Bronchial epithelial cell (primary cell): ENCODE measurements around the gene MAPKBP1. TPM values are rescaled to one million over a fixed set of nuclear protein-coding genes. Genes with fewer than 3 reads are reported as not detected.
A peak's percentile ranks its signal among the peaks of the same experiment; 100 is the strongest.

Experiments
- DNase-seq: peaks from one replicate; pipeline ENCODE4 v3.0.0-alpha.2; 2010; ENCODE audit warnings: low read depth
- FAIRE-seq: peaks from 2 replicates; lab custom pipeline; 2011; peaks lifted over from hg19 to GRCh38; lab: Jason Lieb, UNC
- H3K27me3 ChIP-seq: 2 replicates; pipeline ENCODE4 v1.5.1; 2011; ENCODE audit warnings: low read length; ENCODE audit not compliant: control insufficient read depth, insufficient read depth
- H3K36me3 ChIP-seq: 2 replicates; pipeline ENCODE4 v1.5.1; 2011; ENCODE audit warnings: low read length; ENCODE audit not compliant: control insufficient read depth, insufficient read depth
- H3K4me3 ChIP-seq: 2 replicates; pipeline ENCODE4 v1.5.1; 2011; ENCODE audit warnings: mild to moderate bottlenecking, low read depth, low read length, control low read depth
- total RNA-seq: library from RNA; depleted of rRNA; stranded (reverse); fragments of >200 nt; gene quantifications from 2 replicates; pipeline ENCODE4 v1.2.1, GENCODE V29; 2014
- TF ChIP-seq, protein P1 (sequence below): IDR thresholded peaks from 2 replicates; pipeline ENCODE4 v1.5.1; 2011; ENCODE audit warnings: mild to moderate bottlenecking, moderate library complexity, low read length, control low read depth, inconsistent platforms; ENCODE audit not compliant: insufficient read depth, severe bottlenecking

The MAPKBP1 gene
- total RNA-seq, 1 donor from 2014 or later: 12.9 TPM

DNA sequence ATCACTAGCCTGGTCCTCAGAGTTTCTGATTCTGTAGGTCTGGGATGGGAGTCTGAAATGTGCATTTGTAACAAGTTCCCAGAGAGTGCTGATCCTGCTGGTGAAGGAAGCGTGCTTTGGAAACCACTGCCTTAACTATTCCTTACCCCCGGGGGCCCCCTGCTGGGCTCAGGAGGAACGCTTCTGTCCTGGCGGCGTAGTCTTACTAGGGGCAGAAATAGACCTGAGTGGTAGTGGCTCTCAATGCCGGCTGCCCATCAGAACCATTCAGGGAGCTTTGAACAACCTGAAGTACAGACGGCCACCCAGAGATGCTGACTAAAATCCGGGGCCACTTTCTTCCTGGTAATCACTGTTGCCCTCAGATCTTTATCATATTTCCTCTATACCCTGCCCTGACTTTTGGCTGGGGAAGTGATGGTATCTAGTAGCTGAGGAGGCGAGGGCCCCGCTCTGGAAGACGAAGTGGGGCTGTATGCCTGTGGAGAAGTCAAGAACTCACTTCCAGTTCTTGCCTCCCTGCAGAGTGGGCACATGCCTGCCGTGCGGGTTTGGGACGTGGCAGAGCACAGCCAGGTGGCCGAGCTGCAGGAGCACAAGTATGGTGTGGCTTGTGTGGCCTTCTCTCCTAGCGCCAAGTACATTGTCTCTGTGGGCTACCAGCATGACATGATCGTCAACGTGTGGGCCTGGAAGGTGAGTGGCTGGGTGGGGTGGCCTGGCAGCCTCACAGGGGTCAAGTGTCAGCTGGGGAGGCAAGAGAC is 37.3 kb downstream of the MAPKBP1 start:
- FAIRE-seq (peak; percentile 93), DNase-seq (peak; percentile 66)
- Histone ChIP-seq H3K27me3 (no peaks in the 10 kb centered on the region), H3K36me3 (peaks cover 39% of the 10 kb centered on the region), H3K4me3 (no peak overlapping the region)
- TF ChIP-seq, protein P1, sequence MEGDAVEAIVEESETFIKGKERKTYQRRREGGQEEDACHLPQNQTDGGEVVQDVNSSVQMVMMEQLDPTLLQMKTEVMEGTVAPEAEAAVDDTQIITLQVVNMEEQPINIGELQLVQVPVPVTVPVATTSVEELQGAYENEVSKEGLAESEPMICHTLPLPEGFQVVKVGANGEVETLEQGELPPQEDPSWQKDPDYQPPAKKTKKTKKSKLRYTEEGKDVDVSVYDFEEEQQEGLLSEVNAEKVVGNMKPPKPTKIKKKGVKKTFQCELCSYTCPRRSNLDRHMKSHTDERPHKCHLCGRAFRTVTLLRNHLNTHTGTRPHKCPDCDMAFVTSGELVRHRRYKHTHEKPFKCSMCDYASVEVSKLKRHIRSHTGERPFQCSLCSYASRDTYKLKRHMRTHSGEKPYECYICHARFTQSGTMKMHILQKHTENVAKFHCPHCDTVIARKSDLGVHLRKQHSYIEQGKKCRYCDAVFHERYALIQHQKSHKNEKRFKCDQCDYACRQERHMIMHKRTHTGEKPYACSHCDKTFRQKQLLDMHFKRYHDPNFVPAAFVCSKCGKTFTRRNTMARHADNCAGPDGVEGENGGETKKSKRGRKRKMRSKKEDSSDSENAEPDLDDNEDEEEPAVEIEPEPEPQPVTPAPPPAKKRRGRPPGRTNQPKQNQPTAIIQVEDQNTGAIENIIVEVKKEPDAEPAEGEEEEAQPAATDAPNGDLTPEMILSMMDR: peak; percentile 91

DNA sequence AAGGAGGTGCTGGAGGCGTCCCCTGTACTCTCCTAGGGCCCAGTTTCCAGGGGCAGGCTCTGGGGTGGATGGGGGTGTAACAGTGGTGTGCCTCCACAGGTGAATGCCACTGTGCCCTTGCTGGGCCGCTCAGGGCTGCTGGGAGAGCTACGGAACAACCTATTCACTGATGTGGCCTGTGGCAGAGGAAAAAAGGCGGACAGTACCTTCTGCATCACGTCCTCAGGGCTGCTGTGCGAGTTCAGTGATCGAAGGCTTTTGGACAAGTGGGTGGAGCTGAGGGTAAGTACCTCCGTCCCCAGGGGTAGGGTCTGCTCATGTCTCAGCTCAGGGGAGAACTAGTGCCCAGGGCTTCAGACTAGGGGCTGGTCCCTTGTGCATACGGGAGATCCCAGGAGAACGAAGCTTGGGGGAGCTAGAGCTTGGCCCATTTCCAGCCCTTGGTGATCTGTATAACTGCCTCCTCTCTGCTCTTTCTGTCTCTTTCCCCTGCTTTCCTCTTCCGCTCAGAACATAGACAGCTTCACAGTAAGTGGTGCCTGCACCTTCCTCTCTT is 38.6 kb downstream of the MAPKBP1 start:
- FAIRE-seq: no peak
- peaks cover 49% of the 10 kb centered on the region for H3K36me3 ChIP-seq
- H3K4me3 ChIP-seq: no peak overlapping the region
- DNase-seq: no peak
- H3K27me3 ChIP-seq: no peaks in the 10 kb centered on the region
- TF ChIP-seq, protein P1: no peak

DNA sequence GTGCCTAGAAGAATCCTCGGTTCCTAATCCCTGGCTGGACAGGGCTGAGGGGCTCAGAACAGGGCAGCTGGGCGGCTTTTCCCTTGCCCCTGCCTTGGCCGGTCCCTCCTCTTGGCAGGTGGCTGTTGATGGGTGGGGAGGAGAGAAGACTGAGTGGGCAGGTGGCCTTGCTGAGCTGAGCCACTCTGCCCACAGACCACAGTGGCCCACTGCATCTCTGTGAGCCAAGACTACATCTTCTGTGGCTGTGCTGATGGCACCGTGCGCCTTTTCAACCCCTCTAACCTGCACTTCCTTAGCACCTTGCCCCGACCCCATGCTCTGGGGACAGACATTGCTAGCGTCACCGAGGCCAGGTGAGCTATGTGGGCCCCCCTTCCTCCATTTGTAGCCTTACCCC is 39.1 kb downstream of the MAPKBP1 start:
- Histone ChIP-seq H3K36me3 (peaks cover 53% of the 10 kb centered on the region), H3K4me3 (no peak overlapping the region), H3K27me3 (no peaks in the 10 kb centered on the region)
- FAIRE-seq (no peak), DNase-seq (no peak)
- TF ChIP-seq, protein P1: no peak

DNA sequence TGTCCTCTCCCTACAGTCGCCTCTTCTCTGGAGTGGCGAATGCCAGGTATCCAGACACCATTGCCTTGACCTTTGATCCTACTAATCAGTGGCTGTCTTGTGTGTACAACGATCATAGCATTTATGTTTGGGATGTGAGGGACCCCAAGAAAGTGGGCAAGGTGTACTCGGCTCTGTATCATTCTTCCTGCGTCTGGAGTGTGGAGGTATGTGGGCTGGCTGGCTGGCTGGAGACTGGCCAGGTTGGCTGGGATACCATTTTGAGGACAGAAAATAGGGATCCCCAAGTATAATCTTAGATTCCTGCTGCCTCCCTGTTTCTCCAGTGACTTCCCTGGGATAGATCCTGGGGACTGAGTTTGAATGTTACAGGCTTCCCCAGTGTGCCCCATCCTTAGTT is 40.2 kb downstream of the MAPKBP1 start:
- Histone ChIP-seq H3K36me3 (peaks cover 55% of the 10 kb centered on the region), H3K27me3 (no peaks in the 10 kb centered on the region), H3K4me3 (no peak overlapping the region)
- TF ChIP-seq, protein P1: no peak
- no peak for FAIRE-seq
- no peak for DNase-seq

DNA sequence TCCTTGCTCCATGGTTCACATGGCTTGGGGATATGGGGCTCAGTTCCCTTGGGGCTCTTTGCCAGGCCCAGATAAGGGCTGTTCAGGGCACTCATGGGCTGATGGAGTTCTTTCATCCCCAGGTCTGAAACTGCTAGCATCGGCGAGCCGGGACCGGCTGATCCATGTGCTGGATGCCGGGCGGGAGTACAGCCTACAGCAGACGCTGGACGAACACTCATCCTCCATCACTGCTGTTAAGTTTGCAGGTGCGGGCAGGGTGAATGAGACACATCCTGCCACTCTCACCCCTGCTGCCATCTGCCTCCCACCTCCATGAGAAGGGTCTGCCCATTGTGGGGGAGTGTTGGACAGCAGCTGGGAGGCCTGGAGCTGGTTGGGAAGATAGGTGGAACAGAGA is 42.5 kb downstream of the MAPKBP1 start:
- Histone ChIP-seq H3K36me3 (peaks cover 68% of the 10 kb centered on the region), H3K4me3 (no peak overlapping the region), H3K27me3 (no peaks in the 10 kb centered on the region)
- TF ChIP-seq, protein P1: no peak
- DNase-seq (no peak), FAIRE-seq (no peak)
